Natural killer cell (primary cell): ENCODE measurements around the gene TEX53. TPM values are rescaled to one million over a fixed set of nuclear protein-coding genes. Genes with fewer than 3 reads are reported as not detected.

Source experiments
- ATAC-seq, 3 donors: fragments of 150-1000 bp in 2 of 3; fragments of 200-7000 bp in 1 of 3; cut with Tn5 transposase; 1 replicate in 1 of 3; 2 replicates in 2 of 3; pipeline ENCODE4 v1.10.0; 2021; ENCODE audit warnings: mild to moderate bottlenecking in 2 of 3, moderate library complexity in 2 of 3
- DNase-seq, 2 donors: peaks; one replicate each; pipeline versions ENCODE4 v3.0.0 to v3.0.0-alpha.2; 2013 to 2021; ENCODE audit warnings: mixed read lengths in 1 of 2
- H3K27ac ChIP-seq: one replicate; pipeline ENCODE4 v1.5.1; 2013; ENCODE audit warnings: mild to moderate bottlenecking, low read length
- H3K27me3 ChIP-seq: one replicate; pipeline ENCODE4 v1.6.1; 2013; ENCODE audit warnings: low read length; ENCODE audit not compliant: control insufficient read depth, insufficient read depth
- H3K36me3 ChIP-seq: one replicate; pipeline ENCODE4 v1.6.1; 2013; ENCODE audit warnings: low read length; ENCODE audit not compliant: control insufficient read depth, insufficient read depth
- H3K4me1 ChIP-seq: one replicate; pipeline ENCODE4 v1.6.1; 2013; ENCODE audit warnings: low read length; ENCODE audit not compliant: control insufficient read depth, insufficient read depth
- H3K4me3 ChIP-seq: one replicate; pipeline ENCODE4 v1.5.1; 2013; ENCODE audit warnings: low read length
- H3K9me3 ChIP-seq: one replicate; pipeline ENCODE4 v1.6.1; 2013; ENCODE audit warnings: low read length; ENCODE audit not compliant: control insufficient read depth, insufficient read depth
- H3K27ac Mint-ChIP-seq, 2 donors: one replicate each; pipeline ENCODE4 v1.8.0; 2022; ENCODE audit warnings: mild to moderate bottlenecking in 2 of 2, mixed read lengths in 2 of 2, moderate library complexity in 1 of 2
- H3K27me3 Mint-ChIP-seq, 2 donors: one replicate each; pipeline ENCODE4 v1.8.0; 2022; ENCODE audit warnings: low read depth in 2 of 2, mixed read lengths in 2 of 2
- H3K36me3 Mint-ChIP-seq: one replicate; pipeline ENCODE4 v1.8.0; 2022; ENCODE audit warnings: mixed read lengths
- H3K4me1 Mint-ChIP-seq, 2 donors: one replicate each; pipeline ENCODE4 v1.8.0; 2022; ENCODE audit warnings: mixed read lengths in 2 of 2
- H3K4me3 Mint-ChIP-seq: one replicate; pipeline ENCODE4 v1.8.0; 2022; ENCODE audit warnings: mild to moderate bottlenecking, moderate library complexity, mixed read lengths
- H3K9me3 Mint-ChIP-seq, 2 donors: one replicate each; pipeline ENCODE4 v1.8.0; 2022; ENCODE audit warnings: mixed read lengths in 2 of 2
- CTCF ChIP-seq: fragments of 200-600 bp; IDR thresholded peaks from one replicate; pipeline ENCODE4 v1.8.0; 2022; ENCODE audit warnings: antibody characterized with exemption
- WGBS: methylation state at CpG from one replicate; pipeline ENCODE4 v1.1.7; 2013; ENCODE audit warnings: missing lambda C conversion rate; ENCODE audit not compliant: insufficient coverage; 5-methylcytosine and 5-hydroxymethylcytosine counted together
- intact Hi-C: fragments of 100-400 bp; cut with micrococcal nuclease; formaldehyde crosslinking; loops from one replicate; pipeline ENCODE4 v1.14.2; 2022
- total RNA-seq, 4 donors: library from RNA; stranded (reverse); fragments of 120-200 nt in 1 of 4; gene quantifications; one replicate each; pipeline versions ENCODE4 v1.2.3 to v1.2.4, GENCODE V29; 2013 to 2022

Gene TEX53
- total RNA-seq, 3 donors from 2014 or later (not counting 1 experiment from before 2014, with no cell fraction given), result not detected

- Histone ChIP-seq H3K36me3 (peaks cover 27% of the 10 kb centered on the region), H3K4me3 (no peak overlapping the region), H3K27ac (no peak overlapping the region), H3K27me3 (no peaks in the 10 kb centered on the region), H3K4me1 (no peaks in the 10 kb centered on the region), H3K9me3 (no peaks in the 10 kb centered on the region)
- ATAC-seq (no peak), DNase-seq (no peak)
- Mint-ChIP-seq H3K9me3 (no peaks in the 10 kb centered on the region), H3K27ac (no peak overlapping the region), H3K36me3 (peaks cover 10% of the 10 kb centered on the region), H3K27me3 (no peaks in the 10 kb centered on the region), H3K4me3 (no peak overlapping the region), H3K4me1 (no peaks in the 10 kb centered on the region)
- no peak for TF ChIP-seq CTCF
- intact Hi-C loops, result no loop called here
- 41% methylated on average over 1 of the region's 1 CpG for WGBS
These were observed 15.6 kb downstream of the TEX53 start for GRCh38 chr9:114641967-114642366.

- Mint-ChIP-seq H3K36me3 (peaks cover under 1% of the 10 kb centered on the region), H3K27ac (no peak overlapping the region), H3K4me1 (no peaks in the 10 kb centered on the region), H3K9me3 (no peaks in the 10 kb centered on the region), H3K4me3 (no peak overlapping the region), H3K27me3 (no peaks in the 10 kb centered on the region)
- DNase-seq, result no peak
- Histone ChIP-seq H3K36me3 (peaks cover 29% of the 10 kb centered on the region), H3K27ac (no peak overlapping the region), H3K9me3 (no peaks in the 10 kb centered on the region), H3K27me3 (no peaks in the 10 kb centered on the region), H3K4me3 (no peak overlapping the region), H3K4me1 (no peaks in the 10 kb centered on the region)
- no peak for TF ChIP-seq CTCF
- no peak for ATAC-seq
- WGBS, result 96% methylated on average over 8 of the region's 8 CpGs
- intact Hi-C loops, result no loop called here
These were observed 19.2 kb downstream of the TEX53 start for GRCh38 chr9:114638404-114638803.

- no peaks in the 10 kb centered on the region for H3K4me1 ChIP-seq
- Mint-ChIP-seq H3K36me3 (no peaks in the 10 kb centered on the region), H3K27me3 (no peaks in the 10 kb centered on the region), H3K4me3 (no peak overlapping the region), H3K9me3 (no peaks in the 10 kb centered on the region), H3K4me1 (no peaks in the 10 kb centered on the region), H3K27ac (no peak overlapping the region)
- H3K9me3 ChIP-seq, result no peaks in the 10 kb centered on the region
- no peak overlapping the region for H3K27ac ChIP-seq
- intact Hi-C loops, result no loop called here
- DNase-seq, result no peak
- no peak for ATAC-seq
- no peaks in the 10 kb centered on the region for H3K27me3 ChIP-seq
- no peak for TF ChIP-seq CTCF
- WGBS, result 98% methylated on average over 6 of the region's 6 CpGs
- H3K4me3 ChIP-seq, result no peak overlapping the region
- peaks cover 33% of the 10 kb centered on the region for H3K36me3 ChIP-seq
These were observed 23.2 kb downstream of the TEX53 start for GRCh38 chr9:114634387-114634786.

GRCh38 chr9:114633438-114634089, 24.0 kb downstream of the TEX53 start:
- no peaks in the 10 kb centered on the region for H3K27me3 Mint-ChIP-seq
- H3K4me3 ChIP-seq, result no peak overlapping the region
- ATAC-seq (no peak), DNase-seq (no peak)
- H3K4me3 Mint-ChIP-seq, result no peak overlapping the region
- no peak overlapping the region for H3K27ac Mint-ChIP-seq
- intact Hi-C loops, result no loop called here
- no peak overlapping the region for H3K27ac ChIP-seq
- H3K4me1 ChIP-seq, result no peaks in the 10 kb centered on the region
- WGBS, result 95% methylated on average over 10 of the region's 11 CpGs
- H3K9me3 Mint-ChIP-seq, result no peaks in the 10 kb centered on the region
- no peaks in the 10 kb centered on the region for H3K4me1 Mint-ChIP-seq
- no peaks in the 10 kb centered on the region for H3K9me3 ChIP-seq
- no peaks in the 10 kb centered on the region for H3K27me3 ChIP-seq
- TF ChIP-seq CTCF, result no peak
- H3K36me3 Mint-ChIP-seq, result no peaks in the 10 kb centered on the region
- H3K36me3 ChIP-seq, result peaks cover 33% of the 10 kb centered on the region
